ENCODE measurements around the gene PILRB. TPM values are rescaled to one million over a fixed set of nuclear protein-coding genes. Genes with fewer than 3 reads are reported as not detected.
"Not testable (repeated sequence)": the region's sequence is repeated elsewhere in the genome, so short reads cannot be mapped to it uniquely, and the experiment has no call there.

The PILRB gene
- total RNA-seq, 1 donor from 2014 or later: 28.6 TPM

GRCh38 chr7:100353685-100354330 lies 4.1 kb upstream of the PILRB start:
- no peak for DNase-seq (ENCODE audit: low spot score)
- no peak for ATAC-seq

- no peak for DNase-seq (ENCODE audit: low spot score)
- no peak for ATAC-seq
Measured at GRCh38 chr7:100356416-100357068, 1.4 kb upstream of the PILRB start.

- no peak for DNase-seq (ENCODE audit: low spot score)
- no peak for ATAC-seq
Measured at GRCh38 chr7:100357131-100357561, 771 bp upstream of the PILRB start.

- no peak for DNase-seq (ENCODE audit: low spot score)
- no peak for ATAC-seq
Measured at GRCh38 chr7:100358857-100359212, 918 bp downstream of the PILRB start.

- no peak for DNase-seq (ENCODE audit: low spot score)
- no peak for ATAC-seq
Measured at GRCh38 chr7:100360135-100360854, 2.4 kb downstream of the PILRB start.

- ATAC-seq (no peak), DNase-seq (ENCODE audit: low spot score) (no peak)
Measured at GRCh38 chr7:100363098-100363497, 5.2 kb downstream of the PILRB start.

- ATAC-seq; DNase-seq (ENCODE audit: low spot score): not testable (repeated sequence)
Measured at GRCh38 chr7:100363797-100364196, 5.9 kb downstream of the PILRB start.

GRCh38 chr7:100364480-100364879 lies 6.6 kb downstream of the PILRB start:
- no peak for DNase-seq (ENCODE audit: low spot score)
- no peak for ATAC-seq

- not testable (repeated sequence) for DNase-seq (ENCODE audit: low spot score); ATAC-seq
Measured at GRCh38 chr7:100365998-100366367, 8.1 kb downstream of the PILRB start.

GRCh38 chr7:100366411-100367250 lies 8.7 kb downstream of the PILRB start:
- DNase-seq (ENCODE audit: low spot score) (no peak), ATAC-seq (no peak)

- ATAC-seq (no peak), DNase-seq (ENCODE audit: low spot score) (no peak)
Measured at GRCh38 chr7:100367251-100367620, 9.3 kb downstream of the PILRB start.

- DNase-seq (ENCODE audit: low spot score) (no peak), ATAC-seq (no peak)
Measured at GRCh38 chr7:100367676-100368613, 10.0 kb downstream of the PILRB start.

GRCh38 chr7:100369105-100369504 lies 11.2 kb downstream of the PILRB start:
- DNase-seq (ENCODE audit: low spot score) (no peak), ATAC-seq (peak; percentile 38)

GRCh38 chr7:100370303-100370702 lies 12.4 kb downstream of the PILRB start:
- ATAC-seq: no peak
- DNase-seq (ENCODE audit: low spot score): no peak

- no peak for ATAC-seq
- DNase-seq (ENCODE audit: low spot score): no peak
Measured at GRCh38 chr7:100370746-100371145, 12.8 kb downstream of the PILRB start.

GRCh38 chr7:100371561-100372171 lies 13.7 kb downstream of the PILRB start:
- DNase-seq (ENCODE audit: low spot score) (no peak), ATAC-seq (peak; percentile 4)

GRCh38 chr7:100372256-100372655 lies 14.3 kb downstream of the PILRB start:
- peak; percentile 7 for ATAC-seq
- DNase-seq (ENCODE audit: low spot score): no peak

- no peak for DNase-seq (ENCODE audit: low spot score)
- peak; percentile 5 for ATAC-seq
Measured at GRCh38 chr7:100372694-100373093, 14.8 kb downstream of the PILRB start.

GRCh38 chr7:100373261-100373831 lies 15.4 kb downstream of the PILRB start, which contains the start of gene PILRA:
PILRA (plus strand) TSS chr7:100373487; CDS start chr7:100373657, 170 bp downstream.
- ATAC-seq: peak; percentile 55

More at GRCh38 chr7:100373261-100373831, 15.4 kb downstream of the PILRB start, which contains the start of gene PILRA:
- no peak for DNase-seq (ENCODE audit: low spot score)
